ENCODE measurements around the gene ZNF445. TPM values are rescaled to one million over a fixed set of nuclear protein-coding genes. Genes with fewer than 3 reads are reported as not detected.

Gene ZNF445
- total and polyA plus RNA-seq, 4 donors, result 2.1 to 8.7 (median 4.9) TPM

DNA sequence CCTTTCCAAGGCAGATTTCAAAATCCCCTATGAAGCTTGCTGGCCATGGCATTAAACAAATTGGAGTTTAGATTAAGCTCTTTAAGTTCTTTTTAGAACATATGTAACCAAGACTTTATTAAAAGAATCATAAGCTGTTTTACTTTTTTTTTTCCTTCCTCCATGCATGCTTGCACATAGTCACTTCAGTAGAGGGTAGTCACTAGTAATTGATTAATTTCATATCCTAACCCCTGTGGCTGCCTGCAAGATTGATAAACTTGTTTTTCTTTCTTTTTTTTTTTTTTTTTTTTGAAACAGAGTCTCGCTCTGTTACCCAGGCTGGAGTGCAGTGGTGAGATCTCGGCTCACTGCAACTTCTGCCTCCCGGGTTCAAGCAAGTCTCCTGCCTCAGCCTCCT, 44.3 kb upstream of the ZNF445 start:
- Histone ChIP-seq H3K9me3 (ENCODE audit: control insufficient read depth in 4 of 4, low read length in 3 of 4) (no peaks in the 10 kb centered on the region), H3K4me1 (ENCODE audit: control insufficient read depth in 4 of 4, insufficient read depth in 4 of 4, low read length in 3 of 4) (no peaks in the 10 kb centered on the region), H3K9ac (ENCODE audit: low read depth in 1 of 2, low read length in 2 of 2) (no peak overlapping the region), H3K27ac (ENCODE audit: low read depth in 1 of 2, low read length in 2 of 2) (no peak overlapping the region), H3K27me3 (ENCODE audit: control insufficient read depth in 4 of 4, insufficient read depth in 4 of 4, low read length in 3 of 4) (no peaks in the 10 kb centered on the region), H3K36me3 (ENCODE audit: control insufficient read depth in 4 of 4, insufficient read depth in 3 of 4, low read depth in 1 of 4, low read length in 3 of 4) (no peaks in the 10 kb centered on the region), H3K4me3 (ENCODE audit: low read depth in 1 of 3, low read length in 3 of 3) (no peak overlapping the region)
- TF ChIP-seq EGR1 (IDR thresholded peaks at IDR 0.05; ENCODE audit: low read depth in 2 of 2), result no peak
- TF ChIP-seq FOXA2 (IDR thresholded peaks at IDR 0.05), result no peak
- TF ChIP-seq, protein P1, sequence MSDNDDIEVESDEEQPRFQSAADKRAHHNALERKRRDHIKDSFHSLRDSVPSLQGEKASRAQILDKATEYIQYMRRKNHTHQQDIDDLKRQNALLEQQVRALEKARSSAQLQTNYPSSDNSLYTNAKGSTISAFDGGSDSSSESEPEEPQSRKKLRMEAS (IDR thresholded peaks at IDR 0.05), result no peak
- no peak for TF ChIP-seq TAF1 (conservative IDR thresholded peaks at IDR 0.05)
- 95% methylated on average over 3 of the region's 3 CpGs for WGBS
- DNase-seq (ENCODE audit: low spot score), result no peak

DNA sequence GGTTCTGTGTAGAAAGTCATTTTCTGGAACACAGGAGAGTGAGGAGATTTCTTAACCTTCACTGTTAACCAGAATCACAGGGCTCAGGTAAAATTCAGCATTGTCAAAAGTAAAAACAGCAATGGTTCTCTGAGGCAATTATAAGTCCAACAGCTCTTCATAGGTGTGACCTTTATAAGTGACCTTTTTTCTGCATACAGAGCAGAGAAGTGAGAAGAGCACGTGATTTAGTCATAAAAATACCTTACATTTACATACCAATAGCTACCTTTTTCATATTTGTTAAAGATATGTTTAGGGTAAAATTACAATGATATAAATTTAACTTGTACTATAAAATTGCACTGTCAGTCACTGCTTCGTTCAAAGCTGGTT, 41.3 kb upstream of the ZNF445 start:
- TF ChIP-seq, protein P2, sequence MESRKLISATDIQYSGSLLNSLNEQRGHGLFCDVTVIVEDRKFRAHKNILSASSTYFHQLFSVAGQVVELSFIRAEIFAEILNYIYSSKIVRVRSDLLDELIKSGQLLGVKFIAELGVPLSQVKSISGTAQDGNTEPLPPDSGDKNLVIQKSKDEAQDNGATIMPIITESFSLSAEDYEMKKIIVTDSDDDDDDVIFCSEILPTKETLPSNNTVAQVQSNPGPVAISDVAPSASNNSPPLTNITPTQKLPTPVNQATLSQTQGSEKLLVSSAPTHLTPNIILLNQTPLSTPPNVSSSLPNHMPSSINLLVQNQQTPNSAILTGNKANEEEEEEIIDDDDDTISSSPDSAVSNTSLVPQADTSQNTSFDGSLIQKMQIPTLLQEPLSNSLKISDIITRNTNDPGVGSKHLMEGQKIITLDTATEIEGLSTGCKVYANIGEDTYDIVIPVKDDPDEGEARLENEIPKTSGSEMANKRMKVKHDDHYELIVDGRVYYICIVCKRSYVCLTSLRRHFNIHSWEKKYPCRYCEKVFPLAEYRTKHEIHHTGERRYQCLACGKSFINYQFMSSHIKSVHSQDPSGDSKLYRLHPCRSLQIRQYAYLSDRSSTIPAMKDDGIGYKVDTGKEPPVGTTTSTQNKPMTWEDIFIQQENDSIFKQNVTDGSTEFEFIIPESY (IDR thresholded peaks at IDR 0.05), result no peak
- TF ChIP-seq NR2F2 (IDR thresholded peaks at IDR 0.05) (no peak), HNF4A (conservative IDR thresholded peaks at IDR 0.05) (no peak), YY1 (IDR thresholded peaks at IDR 0.05) (no peak)

DNA sequence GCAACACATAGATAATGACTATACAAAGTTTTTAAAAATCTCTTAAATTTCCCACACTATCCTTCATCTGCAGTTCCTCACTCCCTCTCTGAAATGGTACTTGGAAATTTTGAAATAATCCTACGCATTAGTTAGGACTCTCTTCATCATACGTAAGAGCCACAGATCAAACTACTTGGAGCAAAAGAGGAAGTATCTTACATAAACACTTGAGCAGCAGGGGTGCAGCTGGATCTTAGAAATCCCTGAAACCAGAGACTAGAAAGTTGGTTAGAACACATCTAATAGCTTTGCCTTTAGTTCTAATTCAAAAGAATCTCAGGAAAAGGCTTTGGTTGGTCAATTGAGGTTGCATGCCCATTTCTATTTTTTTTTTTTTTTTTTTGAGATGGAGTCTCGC, 38.8 kb upstream of the ZNF445 start:
- H3K27me3 ChIP-seq (ENCODE audit: control insufficient read depth in 4 of 4, insufficient read depth in 4 of 4, low read length in 3 of 4), result no peaks in the 10 kb centered on the region
- TF ChIP-seq, protein P1 (IDR thresholded peaks at IDR 0.05), result no peak
- TF ChIP-seq GABPA (IDR thresholded peaks at IDR 0.05 in 1 of 2, conservative IDR thresholded peaks at IDR 0.05 in 1 of 2) (no peak), RXRA (IDR thresholded peaks at IDR 0.05) (no peak), NR2F2 (IDR thresholded peaks at IDR 0.05) (no peak), JUND (IDR thresholded peaks at IDR 0.05) (no peak), TAF1 (conservative IDR thresholded peaks at IDR 0.05) (no peak), SP1 (IDR thresholded peaks at IDR 0.05) (no peak), HNF4A (conservative IDR thresholded peaks at IDR 0.05) (no peak)
- TF ChIP-seq, protein P3, sequence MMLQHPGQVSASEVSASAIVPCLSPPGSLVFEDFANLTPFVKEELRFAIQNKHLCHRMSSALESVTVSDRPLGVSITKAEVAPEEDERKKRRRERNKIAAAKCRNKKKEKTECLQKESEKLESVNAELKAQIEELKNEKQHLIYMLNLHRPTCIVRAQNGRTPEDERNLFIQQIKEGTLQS (IDR thresholded peaks at IDR 0.05), result no peak
- TF ChIP-seq, protein P2 (IDR thresholded peaks at IDR 0.05), result no peak
- H3K9me3 ChIP-seq (ENCODE audit: control insufficient read depth in 4 of 4, low read length in 3 of 4), result no peaks in the 10 kb centered on the region
- WGBS, result 82% methylated on average over 2 of the region's 3 CpGs
- no peak overlapping the region for H3K9ac ChIP-seq (ENCODE audit: low read depth in 1 of 2, low read length in 2 of 2)
- H3K36me3 ChIP-seq (ENCODE audit: control insufficient read depth in 4 of 4, insufficient read depth in 3 of 4, low read depth in 1 of 4, low read length in 3 of 4), result no peaks in the 10 kb centered on the region
- no peak for DNase-seq (ENCODE audit: low spot score)
- H3K27ac ChIP-seq (ENCODE audit: low read depth in 1 of 2, low read length in 2 of 2), result no peak overlapping the region
- peaks cover 0 to 4% (median under 1%) of the 10 kb centered on the region in 4 donors for H3K4me1 ChIP-seq (ENCODE audit: control insufficient read depth in 4 of 4, insufficient read depth in 4 of 4, low read length in 3 of 4)
- H3K4me3 ChIP-seq (ENCODE audit: low read depth in 1 of 3, low read length in 3 of 3), result no peak overlapping the region

More for the DNA sequence above, 41.3 kb upstream of the ZNF445 start:
- DNase-seq (ENCODE audit: low spot score), result no peak
- H3K4me1 ChIP-seq (ENCODE audit: control insufficient read depth in 4 of 4, insufficient read depth in 4 of 4, low read length in 3 of 4), result no peaks in the 10 kb centered on the region
- no peak overlapping the region for H3K9ac ChIP-seq (ENCODE audit: low read depth in 1 of 2, low read length in 2 of 2)
- 78% methylated on average over 2 of the region's 2 CpGs for WGBS
- H3K9me3 ChIP-seq (ENCODE audit: control insufficient read depth in 4 of 4, low read length in 3 of 4), result no peaks in the 10 kb centered on the region
- H3K27ac ChIP-seq (ENCODE audit: low read depth in 1 of 2, low read length in 2 of 2), result no peak overlapping the region
- H3K4me3 ChIP-seq (ENCODE audit: low read depth in 1 of 3, low read length in 3 of 3), result no peak overlapping the region
- H3K27me3 ChIP-seq (ENCODE audit: control insufficient read depth in 4 of 4, insufficient read depth in 4 of 4, low read length in 3 of 4), result no peaks in the 10 kb centered on the region
- H3K36me3 ChIP-seq (ENCODE audit: control insufficient read depth in 4 of 4, insufficient read depth in 3 of 4, low read depth in 1 of 4, low read length in 3 of 4), result no peaks in the 10 kb centered on the region
